Parathyroid adenoma (tissue), 2 donors: Measurements from ENCODE around the gene LSM3.

Experiments used
- H2AFZ ChIP-seq: fragments of 300-600 bp; sonication (generic); one replicate; pipeline ENCODE4 v1.7.0; 2017; ENCODE audit warnings: antibody characterized with exemption, mild to moderate bottlenecking
- H3K27ac ChIP-seq: fragments of 300-600 bp; sonication (generic); one replicate; pipeline ENCODE4 v1.7.0; 2017
- H3K27me3 ChIP-seq: fragments of 300-600 bp; sonication (generic); one replicate; pipeline ENCODE4 v1.7.0; 2017; ENCODE audit warnings: low read length; ENCODE audit not compliant: control insufficient read depth, insufficient read depth
- H3K36me3 ChIP-seq: fragments of 300-600 bp; sonication (generic); one replicate; pipeline ENCODE4 v1.7.0; 2017; ENCODE audit warnings: low read length; ENCODE audit not compliant: control insufficient read depth, insufficient read depth
- H3K4me1 ChIP-seq: fragments of 300-600 bp; sonication (generic); one replicate; pipeline ENCODE4 v1.7.0; 2017; ENCODE audit warnings: control low read depth
- H3K4me2 ChIP-seq: fragments of 300-600 bp; sonication (generic); one replicate; pipeline ENCODE4 v1.7.0; 2017; ENCODE audit warnings: low read length
- H3K4me3 ChIP-seq: fragments of 300-600 bp; sonication (generic); one replicate; pipeline ENCODE4 v1.7.0; 2017; ENCODE audit warnings: low read depth, low read length
- H3K79me2 ChIP-seq: fragments of 300-600 bp; sonication (generic); one replicate; pipeline ENCODE4 v1.7.0; 2017; ENCODE audit warnings: control low read depth
- H3K9ac ChIP-seq: fragments of 300-600 bp; sonication (generic); one replicate; pipeline ENCODE4 v1.7.0; 2017; ENCODE audit warnings: mild to moderate bottlenecking
- H3K9me3 ChIP-seq: fragments of 300-600 bp; sonication (generic); one replicate; pipeline ENCODE4 v1.7.0; 2017; ENCODE audit warnings: low read length; ENCODE audit not compliant: control insufficient read depth
- TF ChIP-seq, protein P1 (sequence below): fragments of 300-600 bp; sonication (generic); IDR thresholded peaks from one replicate; pipeline ENCODE4 v1.7.0; 2017; ENCODE audit warnings: antibody characterized with exemption, mild to moderate bottlenecking
- donor health status: primary hyperparathyroidism.

LSM3 gene

DNA sequence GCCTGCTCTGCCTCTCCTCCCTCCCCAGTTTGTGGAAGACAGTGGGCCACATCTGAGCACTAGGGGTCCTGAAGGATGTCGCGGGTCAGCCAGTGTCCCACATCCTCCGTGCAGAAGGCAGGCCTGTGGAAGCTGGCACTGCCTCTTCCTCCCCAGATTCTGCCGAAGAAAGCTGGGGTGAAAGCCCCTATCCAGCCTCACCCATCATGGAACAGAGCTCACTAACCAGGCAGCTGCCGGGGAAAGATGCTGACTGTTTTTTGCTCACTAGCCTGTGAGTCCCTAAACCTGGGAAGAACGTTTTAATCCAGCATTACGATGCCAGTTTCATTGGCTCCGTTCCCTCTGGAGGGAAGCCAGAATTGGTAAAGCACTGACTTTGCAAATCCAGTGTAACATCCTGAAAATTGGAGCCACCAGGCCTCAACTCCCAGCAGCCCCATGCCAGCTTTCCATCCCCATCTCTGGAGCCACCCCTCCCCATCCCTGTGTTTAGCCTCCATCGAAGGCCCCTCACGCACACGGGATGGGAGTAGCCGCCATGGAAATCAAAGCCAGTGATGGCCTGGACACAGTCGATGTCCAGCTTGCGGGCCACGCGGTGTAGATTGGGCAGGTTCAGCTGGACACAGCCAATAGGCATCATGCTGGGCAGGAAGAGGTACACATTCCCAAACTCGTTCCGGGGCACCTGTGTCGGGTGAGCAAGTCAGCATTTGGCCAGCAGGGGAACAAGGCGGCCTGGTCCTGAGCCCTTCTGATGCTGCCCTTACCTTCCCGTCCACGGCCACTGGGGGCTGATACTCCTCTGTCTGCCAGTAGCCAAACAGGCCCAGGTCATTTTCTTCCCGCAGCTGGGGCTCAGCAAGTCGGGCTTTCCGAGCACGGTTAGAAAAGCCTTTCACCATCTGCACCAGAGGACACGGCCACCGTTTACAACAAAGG, 30.3 kb upstream of the LSM3 start:
- Histone ChIP-seq H3K4me3 (no peak overlapping the region), H3K79me2 (no peaks in the 10 kb centered on the region), H2AFZ (no peak overlapping the region), H3K9me3 (no peaks in the 10 kb centered on the region), H3K4me1 (no peaks in the 10 kb centered on the region), H3K36me3 (no peaks in the 10 kb centered on the region), H3K27ac (no peak overlapping the region), H3K27me3 (no peaks in the 10 kb centered on the region), H3K4me2 (no peak overlapping the region), H3K9ac (no peak overlapping the region)
- TF ChIP-seq, protein P1, sequence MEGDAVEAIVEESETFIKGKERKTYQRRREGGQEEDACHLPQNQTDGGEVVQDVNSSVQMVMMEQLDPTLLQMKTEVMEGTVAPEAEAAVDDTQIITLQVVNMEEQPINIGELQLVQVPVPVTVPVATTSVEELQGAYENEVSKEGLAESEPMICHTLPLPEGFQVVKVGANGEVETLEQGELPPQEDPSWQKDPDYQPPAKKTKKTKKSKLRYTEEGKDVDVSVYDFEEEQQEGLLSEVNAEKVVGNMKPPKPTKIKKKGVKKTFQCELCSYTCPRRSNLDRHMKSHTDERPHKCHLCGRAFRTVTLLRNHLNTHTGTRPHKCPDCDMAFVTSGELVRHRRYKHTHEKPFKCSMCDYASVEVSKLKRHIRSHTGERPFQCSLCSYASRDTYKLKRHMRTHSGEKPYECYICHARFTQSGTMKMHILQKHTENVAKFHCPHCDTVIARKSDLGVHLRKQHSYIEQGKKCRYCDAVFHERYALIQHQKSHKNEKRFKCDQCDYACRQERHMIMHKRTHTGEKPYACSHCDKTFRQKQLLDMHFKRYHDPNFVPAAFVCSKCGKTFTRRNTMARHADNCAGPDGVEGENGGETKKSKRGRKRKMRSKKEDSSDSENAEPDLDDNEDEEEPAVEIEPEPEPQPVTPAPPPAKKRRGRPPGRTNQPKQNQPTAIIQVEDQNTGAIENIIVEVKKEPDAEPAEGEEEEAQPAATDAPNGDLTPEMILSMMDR, result no peak

DNA sequence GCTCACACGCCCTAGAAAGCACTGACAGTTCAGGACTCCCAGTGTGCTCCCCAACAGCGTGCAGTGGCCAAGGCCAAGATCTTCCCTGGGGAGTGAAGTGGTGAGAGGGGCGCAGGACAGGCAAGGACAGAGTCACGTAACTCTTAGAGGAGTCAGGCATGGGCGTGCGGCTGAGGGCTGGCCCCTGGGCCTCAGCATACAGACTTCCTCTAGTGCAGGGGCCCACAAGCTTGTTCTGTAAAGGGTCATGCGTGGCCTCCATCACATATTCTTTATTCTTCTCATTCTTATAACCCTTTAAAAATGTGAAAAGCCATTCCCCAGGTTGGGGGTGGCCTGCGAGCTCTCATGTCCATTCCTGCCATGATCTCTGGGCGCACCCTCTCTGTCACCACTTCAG, 28.5 kb upstream of the LSM3 start:
- Histone ChIP-seq H3K27ac (no peak overlapping the region), H3K36me3 (no peaks in the 10 kb centered on the region)
- TF ChIP-seq, protein P1, result no peak

DNA sequence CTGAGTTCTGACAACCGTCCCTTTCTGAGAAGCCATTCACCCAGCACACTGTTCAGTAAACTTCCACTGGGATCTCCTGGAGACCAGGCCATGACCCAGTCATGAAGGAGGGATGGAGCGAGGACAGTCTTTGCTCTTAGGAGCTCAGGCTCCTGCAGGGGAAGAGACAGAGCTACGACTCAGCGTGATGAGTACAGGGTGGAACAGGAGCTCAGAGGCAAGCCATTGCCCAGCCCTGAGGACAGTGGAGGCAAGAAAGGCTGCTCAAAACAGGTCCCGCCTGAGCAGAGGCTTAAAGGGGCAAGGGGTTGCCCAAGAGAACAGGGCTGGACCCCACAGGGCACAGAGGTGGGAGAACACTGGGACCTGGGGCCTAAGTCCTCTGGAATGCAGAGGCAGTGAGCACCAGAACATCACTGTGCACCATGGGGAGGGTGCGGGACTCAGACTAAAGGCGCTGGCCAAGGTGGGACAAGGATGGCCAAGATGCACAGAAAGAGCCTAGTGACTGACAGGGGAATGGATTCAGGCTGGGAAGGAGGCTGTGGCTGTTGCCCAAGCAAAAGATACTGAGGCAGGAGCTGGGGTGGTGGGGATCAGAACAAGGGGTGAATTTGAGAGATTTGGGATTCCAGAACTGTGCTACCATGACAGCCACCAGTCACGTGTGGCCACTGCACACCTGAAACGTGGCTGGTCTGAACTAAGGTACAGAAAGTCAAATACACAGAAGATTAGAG, 28.0 kb upstream of the LSM3 start:
- no peak overlapping the region for H3K9ac ChIP-seq
- no peaks in the 10 kb centered on the region for H3K36me3 ChIP-seq
- no peak overlapping the region for H3K27ac ChIP-seq
- TF ChIP-seq, protein P1, result no peak
- no peak overlapping the region for H3K4me3 ChIP-seq
- peaks cover 2% of the 10 kb centered on the region for H3K79me2 ChIP-seq
- H3K4me1 ChIP-seq, result no peaks in the 10 kb centered on the region
- H2AFZ ChIP-seq, result no peak overlapping the region
- no peaks in the 10 kb centered on the region for H3K9me3 ChIP-seq
- H3K4me2 ChIP-seq, result no peak overlapping the region
- no peaks in the 10 kb centered on the region for H3K27me3 ChIP-seq

More for the DNA sequence above, 28.5 kb upstream of the LSM3 start:
- peaks cover 2% of the 10 kb centered on the region for H3K79me2 ChIP-seq
- H3K4me1 ChIP-seq, result no peaks in the 10 kb centered on the region
- H3K4me2 ChIP-seq, result no peak overlapping the region
- H2AFZ ChIP-seq, result no peak overlapping the region
- no peak overlapping the region for H3K4me3 ChIP-seq
- H3K9me3 ChIP-seq, result no peaks in the 10 kb centered on the region
- no peaks in the 10 kb centered on the region for H3K27me3 ChIP-seq
- no peak overlapping the region for H3K9ac ChIP-seq

DNA sequence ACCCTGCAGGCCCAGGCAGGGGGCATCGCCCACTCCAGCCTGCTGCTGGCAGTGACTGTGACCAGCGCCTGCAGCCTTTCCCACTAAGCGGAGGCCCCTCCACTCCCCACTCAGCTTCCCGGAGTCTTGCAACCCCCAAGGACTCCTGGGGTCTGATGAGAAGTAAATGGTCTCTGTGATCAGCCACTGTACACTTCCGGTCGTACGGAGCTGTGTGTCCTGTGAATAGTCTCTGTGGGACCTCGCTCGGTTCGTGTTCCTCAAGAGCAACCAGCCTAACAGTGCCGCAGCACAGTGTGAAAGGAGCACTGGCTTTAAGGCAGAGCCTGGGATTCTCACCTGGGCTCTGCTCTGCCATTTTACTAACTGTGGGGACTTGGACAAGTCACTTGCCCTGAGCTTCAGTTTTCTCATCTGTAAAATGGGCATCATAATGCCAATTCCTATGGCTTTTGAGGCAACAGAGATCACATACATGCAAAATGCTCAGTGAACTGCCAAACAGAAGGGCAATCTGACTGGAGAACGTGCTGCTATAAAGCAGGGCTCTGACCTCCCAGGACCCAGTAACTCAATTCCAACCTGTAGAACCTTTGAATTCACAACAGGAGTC, 27.0 kb upstream of the LSM3 start:
- Histone ChIP-seq H3K79me2 (peaks cover 2% of the 10 kb centered on the region), H3K36me3 (no peaks in the 10 kb centered on the region)

More for the DNA sequence above, 27.0 kb upstream of the LSM3 start:
- no peak overlapping the region for H2AFZ ChIP-seq
- H3K4me3 ChIP-seq, result no peak overlapping the region
- H3K4me1 ChIP-seq, result no peaks in the 10 kb centered on the region
- no peaks in the 10 kb centered on the region for H3K9me3 ChIP-seq
- TF ChIP-seq, protein P1, result no peak
- no peak overlapping the region for H3K27ac ChIP-seq
- no peak overlapping the region for H3K9ac ChIP-seq
- H3K4me2 ChIP-seq, result no peak overlapping the region
- H3K27me3 ChIP-seq, result no peaks in the 10 kb centered on the region
